Fibroblast of gingiva (primary cell): ENCODE measurements around the gene OSTN.
A peak's percentile ranks its signal among the peaks of the same experiment; 100 is the strongest.
"Not testable (repeated sequence)": the region's sequence is repeated elsewhere in the genome, so short reads cannot be mapped to it uniquely, and the experiment has no call there.

Experiments used
- DNase-seq: peaks from one replicate; pipeline ENCODE4 v3.0.0-alpha.2; 2011; ENCODE audit warnings: low read depth

The OSTN gene

GRCh38 chr3:191235331-191236314 is 36.6 kb downstream of the OSTN start:
- peak; percentile 16 for DNase-seq

GRCh38 chr3:191236646-191237045 is 37.6 kb downstream of the OSTN start:
- DNase-seq, result peak; percentile 21

- DNase-seq, result no peak
Measured at GRCh38 chr3:191237047-191237882, 38.2 kb downstream of the OSTN start.

GRCh38 chr3:191238321-191238817 is 39.3 kb downstream of the OSTN start:
- peak; percentile 52 for DNase-seq

- DNase-seq, result no peak
Measured at GRCh38 chr3:191239407-191240031, 40.5 kb downstream of the OSTN start.

GRCh38 chr3:191240486-191240885 is 41.4 kb downstream of the OSTN start:
- no peak for DNase-seq

GRCh38 chr3:191244242-191244867 is 45.3 kb downstream of the OSTN start:
- DNase-seq, result no peak

GRCh38 chr3:191246034-191246433 is 47.0 kb downstream of the OSTN start:
- DNase-seq, result not testable (repeated sequence)

- DNase-seq, result peak; percentile 14
Measured at GRCh38 chr3:191246630-191247029, 47.6 kb downstream of the OSTN start.

- no peak for DNase-seq
Measured at GRCh38 chr3:191253089-191253799, 54.2 kb downstream of the OSTN start.

- DNase-seq, result no peak
Measured at GRCh38 chr3:191254098-191254873, 55.2 kb downstream of the OSTN start.

GRCh38 chr3:191255156-191255555 is 56.1 kb downstream of the OSTN start:
- DNase-seq, result no peak

- DNase-seq, result no peak
Measured at GRCh38 chr3:191256405-191256804, 57.4 kb downstream of the OSTN start.

GRCh38 chr3:191257286-191257685 is 58.2 kb downstream of the OSTN start:
- no peak for DNase-seq

GRCh38 chr3:191259486-191259885 is 60.4 kb downstream of the OSTN start:
- DNase-seq, result no peak

- DNase-seq, result no peak
Measured at GRCh38 chr3:191260431-191261303, 61.6 kb downstream of the OSTN start.

GRCh38 chr3:191261304-191261638 is 62.2 kb downstream of the OSTN start:
- no peak for DNase-seq

- DNase-seq, result no peak
Measured at GRCh38 chr3:191262650-191263049, 63.6 kb downstream of the OSTN start.

GRCh38 chr3:191263365-191263764 is 64.3 kb downstream of the OSTN start:
- DNase-seq, result no peak
